CD4-positive, alpha-beta T cell treated with Interleukin-6 at 100 ng/mL for 8 hours (primary cell): Measurements from ENCODE around the gene CDC42EP4.
"Not testable (repeated sequence)": the region's sequence is repeated elsewhere in the genome, so short reads cannot be mapped to it uniquely, and the experiment has no call there.

Experiments
- DNase-seq: peaks from one replicate; pipeline ENCODE4 v3.0.0-alpha.2; 2020; ENCODE audit warnings: mixed read lengths, low spot score

CDC42EP4 gene

GRCh38 chr17:73318836-73319235 is 7.0 kb upstream of the CDC42EP4 start:
- no peak for DNase-seq

DNA sequence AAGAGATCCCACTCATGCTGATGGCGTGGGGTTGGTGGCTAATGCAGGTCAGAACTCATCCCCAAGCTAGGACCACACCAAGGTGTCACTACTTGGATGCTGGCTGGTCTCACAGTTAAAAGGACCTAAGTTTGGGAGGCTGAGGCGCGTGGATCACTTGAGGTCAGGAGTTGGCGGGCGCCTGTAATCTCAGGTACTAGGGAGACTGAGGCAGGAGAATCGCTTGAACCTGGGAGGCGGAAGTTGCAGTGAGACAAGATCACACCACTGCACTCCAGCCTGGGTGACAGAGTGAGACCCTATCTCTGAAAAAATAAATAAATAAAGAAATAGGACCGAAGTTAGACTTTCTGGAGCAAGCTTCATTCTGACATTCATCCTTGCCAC is 6.6 kb upstream of the CDC42EP4 start:
- no peak for DNase-seq

- no peak for DNase-seq
Observed at GRCh38 chr17:73317513-73318426, 6.0 kb upstream of the CDC42EP4 start.

DNA sequence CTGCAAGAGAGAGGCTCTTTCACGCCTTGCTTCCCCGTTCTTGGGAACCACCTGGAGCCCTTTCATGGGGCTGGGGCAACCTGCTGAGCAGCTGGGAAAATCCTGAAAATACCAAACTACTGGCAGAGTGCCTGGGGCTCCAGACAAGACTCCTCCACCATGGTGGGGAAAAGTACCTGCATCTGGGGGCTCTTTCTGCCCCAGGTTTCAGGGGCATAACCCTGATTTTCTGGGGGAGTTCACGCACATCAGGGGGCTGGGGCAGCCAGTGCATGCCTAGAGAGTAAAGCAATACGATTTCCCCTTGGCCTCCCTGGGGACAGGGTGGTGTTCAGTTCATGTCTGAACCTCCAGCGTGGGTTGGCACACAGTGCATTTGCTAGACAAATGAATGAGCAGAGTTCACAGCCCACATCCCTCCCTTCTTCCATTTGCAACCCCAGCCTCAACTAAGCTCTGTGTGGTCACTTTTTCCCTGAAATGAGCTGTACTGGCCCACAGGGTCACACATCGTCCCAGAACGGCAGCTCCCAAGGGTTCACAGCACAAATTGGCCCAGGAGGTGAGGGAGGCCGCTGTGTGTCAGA is 5.2 kb upstream of the CDC42EP4 start:
- DNase-seq, result no peak

GRCh38 chr17:73315471-73315870 is 3.7 kb upstream of the CDC42EP4 start:
- no peak for DNase-seq

GRCh38 chr17:73313526-73314127 is 1.8 kb upstream of the CDC42EP4 start:
- DNase-seq, result no peak

DNA sequence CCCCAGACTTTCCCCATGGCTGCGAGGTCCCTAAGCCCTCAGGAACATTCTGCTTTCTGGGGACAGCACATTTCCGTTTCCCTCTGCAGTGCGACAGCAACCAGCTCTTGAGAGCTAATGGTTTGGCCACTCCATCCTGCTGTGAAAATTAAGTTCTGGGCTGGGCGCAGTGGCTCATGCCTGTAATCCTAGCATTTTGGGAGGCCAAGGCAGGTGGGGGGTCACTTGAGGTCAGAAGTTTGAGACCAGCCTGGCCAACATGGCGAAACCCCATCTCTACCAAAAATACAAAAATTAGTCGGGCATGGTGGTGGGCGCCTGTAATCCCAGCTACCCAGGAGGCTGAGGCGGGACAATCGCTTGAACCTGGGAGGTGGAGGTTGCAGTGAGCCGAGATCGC is 1.1 kb upstream of the CDC42EP4 start:
- DNase-seq, result not testable (repeated sequence)

- DNase-seq, result no peak
Observed at GRCh38 chr17:73311428-73311780, 397 bp downstream of the CDC42EP4 start.

GRCh38 chr17:73309727-73310596 is 1.8 kb downstream of the CDC42EP4 start:
- no peak for DNase-seq

DNA sequence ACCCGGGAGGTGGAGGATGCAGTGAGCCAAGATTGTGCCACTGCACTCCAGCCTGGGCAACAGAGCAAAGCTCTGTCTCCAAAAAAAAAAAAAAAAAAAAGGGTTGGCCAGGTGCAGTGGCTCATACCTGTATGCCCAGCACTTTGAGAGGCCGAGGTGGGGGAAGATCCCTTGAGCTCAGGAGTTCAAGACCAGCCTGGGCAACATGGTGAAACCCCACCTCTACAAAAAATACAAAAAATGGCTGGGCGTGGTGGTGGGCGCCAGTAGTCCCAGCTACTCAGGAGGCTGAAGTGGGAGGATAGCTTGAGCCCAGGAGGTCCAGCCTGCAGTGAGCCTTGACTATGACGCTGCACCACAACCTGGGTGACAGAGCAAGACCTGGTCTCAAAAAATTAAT is 2.8 kb downstream of the CDC42EP4 start:
- not testable (repeated sequence) for DNase-seq

DNA sequence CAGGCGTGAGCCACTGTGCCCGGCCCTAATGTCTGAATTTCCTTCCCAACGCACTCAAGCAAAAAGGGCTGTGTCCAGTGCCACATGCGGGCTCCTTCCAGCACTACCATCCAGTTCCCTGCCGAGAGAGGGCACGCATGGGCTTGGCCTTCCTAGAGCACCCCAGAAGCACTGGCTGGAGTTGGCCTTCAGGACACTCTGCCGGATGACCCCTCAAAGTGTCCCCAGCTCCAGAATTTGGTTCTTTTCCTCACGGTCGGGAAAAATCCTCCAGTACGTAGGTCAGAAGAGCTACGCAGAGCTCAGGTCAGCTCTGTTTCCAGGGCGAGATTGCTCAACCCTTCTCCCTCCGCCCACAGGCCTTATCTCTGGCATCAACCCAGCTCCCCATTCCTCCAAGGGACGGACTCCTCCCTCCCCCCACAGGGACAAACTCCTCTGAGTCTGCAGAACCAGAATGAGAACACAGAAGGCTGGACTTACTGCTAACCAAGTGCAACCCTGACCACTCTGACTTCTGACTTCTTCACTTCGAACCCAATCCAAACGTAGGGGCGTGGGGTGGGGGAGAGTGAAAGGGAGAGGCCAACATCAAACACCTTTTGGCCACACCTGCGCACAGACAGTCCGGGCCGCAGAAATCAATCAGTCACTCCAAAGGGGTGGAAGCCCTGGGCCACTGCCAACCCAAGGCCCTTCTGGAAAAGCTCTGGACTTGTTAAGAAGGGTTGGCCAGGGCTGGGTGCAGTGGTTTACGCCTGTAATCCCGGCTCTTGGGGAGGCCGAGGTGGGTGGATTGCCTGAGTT is 3.6 kb downstream of the CDC42EP4 start:
- DNase-seq, result no peak

GRCh38 chr17:73307130-73307529 is 4.7 kb downstream of the CDC42EP4 start:
- DNase-seq, result no peak

- DNase-seq, result no peak
Observed at GRCh38 chr17:73305845-73306836, 5.7 kb downstream of the CDC42EP4 start.

DNA sequence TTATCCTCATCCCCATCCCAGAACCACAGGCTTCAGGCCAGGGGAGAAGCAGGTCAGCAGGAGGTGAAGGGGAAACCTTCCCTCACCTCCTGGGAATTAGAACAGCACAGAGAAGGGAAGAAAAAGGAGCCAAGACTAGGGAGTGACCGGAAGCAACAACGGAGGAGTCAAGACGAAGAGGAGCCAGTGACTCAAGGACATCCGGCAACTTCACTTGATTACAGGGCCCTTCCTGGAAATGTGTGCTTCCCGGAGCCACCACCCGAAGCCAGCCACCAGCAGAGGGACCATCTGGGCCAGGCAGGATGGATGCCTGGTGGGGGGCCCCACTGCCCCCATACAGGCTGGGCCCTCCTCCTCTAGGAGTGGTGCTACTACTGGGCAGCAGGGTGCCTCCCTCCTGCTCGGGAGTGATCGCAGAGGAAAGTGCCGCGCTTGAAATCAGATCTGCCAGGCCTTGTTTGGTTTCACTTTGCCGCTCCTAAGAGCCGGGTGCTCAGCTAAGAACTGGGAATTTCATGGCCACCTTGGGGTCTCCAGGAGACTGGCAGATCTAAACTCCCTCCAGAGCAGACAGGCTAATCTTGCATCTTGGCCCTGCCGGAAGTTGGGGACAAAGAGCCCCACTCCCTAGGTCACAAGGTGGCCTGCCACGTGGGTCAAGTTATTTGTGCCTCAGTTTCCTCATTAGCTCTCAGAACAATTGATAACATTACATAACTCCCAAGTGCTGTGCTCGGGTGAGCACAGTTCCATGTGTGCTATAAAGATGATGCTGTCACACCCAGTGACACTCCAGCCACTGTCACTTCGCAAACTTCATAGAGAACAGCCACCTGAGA is 6.6 kb downstream of the CDC42EP4 start:
- no peak for DNase-seq

DNA sequence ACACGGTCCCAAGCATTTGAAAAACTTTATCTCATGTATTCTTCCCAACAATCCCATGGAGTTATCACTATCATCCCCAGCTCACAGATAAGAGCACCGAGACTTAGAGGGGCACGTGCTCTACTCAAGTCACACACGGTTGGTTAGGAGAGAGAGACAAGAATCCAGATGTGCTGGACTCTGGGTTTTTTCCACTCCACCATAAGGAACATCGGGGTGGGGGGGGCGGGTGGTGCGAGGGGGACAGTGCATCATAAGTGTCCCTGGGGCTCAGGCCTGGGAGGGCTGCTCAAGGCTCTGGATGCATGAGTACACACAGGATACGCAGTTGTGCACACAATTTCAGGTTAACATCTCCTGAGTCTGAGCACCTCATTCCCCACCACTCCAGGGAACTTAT is 7.4 kb downstream of the CDC42EP4 start:
- DNase-seq, result no peak

DNA sequence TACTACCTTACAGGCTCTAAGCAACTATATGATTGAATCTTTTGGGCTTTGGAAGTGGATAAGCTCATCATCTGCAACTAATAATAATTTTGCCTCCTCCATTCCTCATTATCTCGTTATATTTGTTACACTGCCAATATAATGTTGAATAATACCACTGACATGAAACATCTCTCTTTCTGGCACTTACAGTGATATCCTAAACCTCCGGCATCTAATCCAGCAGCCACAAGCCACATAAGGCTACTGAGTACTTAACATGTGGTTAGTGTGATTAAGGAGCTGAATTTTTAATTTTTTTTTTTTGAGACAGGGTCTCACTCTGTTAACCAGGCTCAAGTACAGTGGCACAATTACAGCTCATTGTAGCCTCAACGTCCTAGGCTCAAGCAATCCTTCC is 9.6 kb downstream of the CDC42EP4 start:
- no peak for DNase-seq

DNA sequence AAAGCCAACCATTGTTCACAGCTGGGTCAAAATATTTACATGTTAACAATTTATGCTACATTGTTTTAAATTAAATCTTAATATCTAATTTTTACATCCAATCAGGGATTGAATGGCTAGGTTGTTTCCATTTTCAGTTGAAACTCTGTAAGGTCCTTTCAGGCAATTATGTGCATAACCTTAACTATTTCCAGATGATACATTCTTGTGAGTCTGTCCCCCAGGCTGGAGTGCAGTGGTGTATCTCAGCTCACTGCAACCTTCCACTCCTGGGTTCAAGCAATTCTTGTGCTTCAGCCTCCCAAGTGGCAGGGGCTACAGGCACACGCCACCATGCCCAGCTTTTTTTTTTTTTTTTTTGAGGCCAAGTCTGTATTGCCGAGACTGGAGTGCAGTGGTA is 10.4 kb downstream of the CDC42EP4 start:
- no peak for DNase-seq

GRCh38 chr17:73300392-73300791 is 11.4 kb downstream of the CDC42EP4 start:
- DNase-seq, result no peak
